ENCODE results near the gene XPC.

DNA sequence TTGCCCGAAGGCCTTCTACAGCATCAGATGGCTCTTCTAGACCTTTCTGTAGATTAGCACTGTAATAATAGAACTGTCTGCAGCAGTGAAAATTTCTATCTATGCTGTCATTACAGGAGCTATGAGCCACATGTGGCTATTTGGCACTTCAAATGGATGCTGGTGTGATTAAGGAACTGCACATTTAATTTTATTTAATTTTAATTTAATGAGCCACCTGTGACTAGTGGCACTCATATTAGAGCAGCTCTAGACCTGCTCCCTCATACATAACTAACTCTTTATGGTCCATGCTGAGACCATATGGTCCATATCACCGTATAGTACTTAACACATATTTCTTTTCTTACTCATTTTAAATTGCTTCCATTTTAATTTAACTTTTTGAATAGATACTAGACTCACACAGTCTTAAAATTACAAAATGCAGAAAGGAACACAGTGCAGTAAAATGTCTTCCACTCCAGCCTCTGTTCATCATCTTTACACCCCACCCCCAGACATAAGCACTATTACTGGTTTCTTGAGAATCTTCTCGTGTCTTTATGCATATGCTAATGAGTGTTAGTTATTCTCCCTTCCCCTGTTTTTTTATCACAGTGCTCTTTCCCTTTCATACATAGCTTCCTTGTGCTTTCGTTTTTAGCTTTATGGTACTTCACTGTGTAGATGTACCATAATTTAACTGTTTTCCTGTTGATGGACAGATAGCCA, 9.8 kb upstream of the XPC start:
- TF ChIP-seq CTCF (conservative IDR thresholded peaks at IDR 0.05; ENCODE audit: low read length) (no peak), EZH2phosphoT487 (IDR thresholded peaks at IDR 0.05; ENCODE audit: borderline replicate concordance, low read depth, low read length) (no peak)

All from OCI-LY7 (cell line).